Measurements from ENCODE around the gene PHACTR3.

Gene PHACTR3

GRCh38 chr20:59821788-59822187 lies 217.4 kb downstream of the PHACTR3 start:
- no peak for DNase-seq

DNA sequence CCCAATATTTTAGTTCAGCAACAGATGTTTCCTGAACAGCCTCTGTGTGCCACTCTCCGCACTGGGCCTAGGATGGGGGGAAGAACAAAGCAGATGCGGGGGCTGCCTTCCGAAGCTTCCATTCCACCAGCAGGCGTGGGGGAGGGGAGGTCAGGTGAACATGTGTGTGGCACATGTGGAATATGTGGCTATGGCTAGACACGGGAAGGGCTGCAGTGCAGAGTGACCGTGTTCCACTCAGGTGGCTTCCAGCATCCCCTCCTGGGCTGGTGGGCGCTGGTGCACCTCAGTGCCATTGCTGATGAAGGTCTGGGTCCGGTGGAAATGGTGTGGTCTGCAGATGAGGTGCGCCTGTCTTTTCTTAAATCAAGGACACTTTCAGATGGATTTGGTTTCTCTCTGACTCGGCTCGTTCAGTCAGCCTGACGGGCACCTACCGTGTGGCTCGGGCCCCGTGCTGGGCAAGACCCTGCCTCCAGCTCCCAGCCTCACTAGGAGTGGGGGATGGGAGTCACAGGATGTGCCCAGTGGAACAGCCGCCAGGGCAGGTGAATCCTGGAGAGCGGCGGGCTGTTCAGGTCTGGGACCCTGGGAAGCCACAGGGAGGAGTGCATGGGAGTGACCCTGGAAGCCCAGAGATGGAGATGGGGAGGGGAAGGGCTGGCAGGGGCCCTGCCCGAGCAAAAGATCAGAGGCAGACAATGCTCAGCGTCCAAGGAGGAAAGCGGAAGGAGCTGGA lies 218.1 kb downstream of the PHACTR3 start:
- DNase-seq = peak; percentile 1

- DNase-seq = peak; percentile 9
These were observed 218.7 kb downstream of the PHACTR3 start for GRCh38 chr20:59823030-59823423.

DNA sequence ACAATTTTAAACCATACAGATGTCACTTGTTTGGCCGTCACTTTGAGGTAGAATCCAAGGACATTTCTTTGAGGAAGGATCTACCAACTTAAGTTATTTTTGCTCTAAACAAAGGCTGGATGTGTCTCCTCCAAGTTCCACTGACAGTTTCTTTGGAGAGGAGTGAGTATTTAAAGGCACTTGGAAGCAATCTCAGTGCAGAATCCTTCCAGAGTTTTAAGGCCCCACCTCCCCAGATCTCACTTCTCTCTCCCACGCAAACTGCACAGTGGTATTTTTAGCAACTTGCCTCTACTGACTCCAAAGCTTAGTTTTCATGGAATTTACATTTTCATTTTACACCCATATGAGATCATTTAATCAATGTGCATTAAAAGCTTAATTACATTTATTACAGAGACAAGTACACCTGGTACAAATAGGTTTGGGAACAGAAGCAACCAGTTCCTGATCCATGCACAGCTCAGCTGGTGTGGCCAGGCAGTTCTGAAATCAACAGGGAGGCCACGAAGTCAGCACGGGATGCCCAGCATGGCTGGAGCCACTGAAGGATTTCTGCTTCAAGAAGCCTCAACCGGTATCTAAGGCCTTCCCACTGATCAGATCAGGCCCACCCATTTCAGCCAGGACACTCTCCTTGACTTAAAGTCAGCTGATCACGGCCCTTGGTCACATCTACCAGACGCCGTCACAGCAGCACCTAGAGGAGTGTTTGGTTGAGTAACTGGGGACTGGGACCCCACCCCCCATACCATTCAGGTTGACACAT lies 219.3 kb downstream of the PHACTR3 start:
- DNase-seq = peak; percentile 10

DNA sequence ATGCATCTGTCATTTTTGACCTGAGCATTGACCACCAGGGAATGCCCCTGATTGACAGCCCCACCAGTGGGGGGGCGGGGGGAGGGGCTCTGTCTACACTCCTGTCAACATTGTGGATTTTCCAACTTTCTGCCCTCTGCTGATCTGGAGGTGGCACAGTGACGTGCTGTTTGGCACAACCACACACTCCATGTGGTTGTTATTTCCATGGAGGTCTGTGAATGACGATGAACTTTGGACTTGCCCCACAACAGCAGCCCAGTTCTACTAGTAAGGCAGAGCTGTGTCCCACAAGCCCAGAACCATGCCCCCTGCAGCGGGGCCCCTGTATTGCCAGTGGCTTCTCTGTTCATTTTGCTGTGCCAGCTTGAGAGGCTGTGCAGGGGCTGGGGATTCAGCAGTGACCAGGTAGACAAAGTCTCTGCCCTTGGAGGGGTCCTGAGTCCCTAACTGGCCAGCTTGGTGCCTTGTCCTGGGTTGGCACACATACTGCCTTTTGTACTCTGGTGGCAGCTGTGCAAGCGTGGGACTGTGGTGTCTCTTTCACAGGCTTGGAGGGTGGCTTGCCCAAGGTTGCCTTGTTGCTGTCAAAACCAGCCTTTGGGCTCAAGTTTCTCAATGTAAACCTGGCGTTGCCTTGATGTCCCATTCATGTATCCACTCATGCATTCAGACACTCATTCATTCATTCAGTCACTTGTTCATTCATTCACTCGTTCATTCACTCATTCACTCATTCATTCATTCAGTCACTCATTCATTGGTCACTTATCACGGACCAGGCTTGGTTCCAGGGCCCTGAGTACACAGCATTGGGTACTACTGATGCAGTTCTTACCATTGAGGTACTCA lies 220.6 kb downstream of the PHACTR3 start:
- DNase-seq = peak; percentile 10

GRCh38 chr20:59825563-59825920 lies 221.2 kb downstream of the PHACTR3 start:
- peak; percentile 1 for DNase-seq

- DNase-seq = no peak
These were observed 221.8 kb downstream of the PHACTR3 start for GRCh38 chr20:59825944-59826759.

- DNase-seq = no peak
These were observed 223.1 kb downstream of the PHACTR3 start for GRCh38 chr20:59827138-59828056.

GRCh38 chr20:59828125-59829053 lies 224.0 kb downstream of the PHACTR3 start:
- no peak for DNase-seq

GRCh38 chr20:59829054-59829785 lies 224.9 kb downstream of the PHACTR3 start:
- DNase-seq = no peak

- DNase-seq = peak; percentile 13
These were observed 225.7 kb downstream of the PHACTR3 start for GRCh38 chr20:59829786-59830664.

GRCh38 chr20:59830665-59831023 lies 226.3 kb downstream of the PHACTR3 start:
- no peak for DNase-seq

- no peak for DNase-seq
These were observed 226.9 kb downstream of the PHACTR3 start for GRCh38 chr20:59831024-59831915.

DNA sequence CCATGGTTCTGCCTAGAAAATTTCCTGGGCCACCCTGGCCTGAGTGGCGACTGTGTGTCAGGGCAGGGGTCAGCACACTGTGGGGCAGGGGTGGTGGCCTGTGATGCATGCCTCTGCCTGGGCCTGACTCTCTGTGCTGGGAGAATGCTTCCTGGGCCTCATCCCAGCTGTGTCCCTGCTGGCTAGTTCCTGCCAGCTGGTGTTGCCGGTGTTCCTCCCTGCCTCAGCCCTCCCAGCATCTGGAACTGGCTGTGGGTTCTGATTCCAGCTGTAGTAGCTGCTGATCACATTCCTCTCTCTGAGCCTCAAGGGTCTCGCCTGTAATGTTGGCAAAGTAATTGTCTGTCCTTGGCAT lies 227.6 kb downstream of the PHACTR3 start:
- no peak for DNase-seq

DNA sequence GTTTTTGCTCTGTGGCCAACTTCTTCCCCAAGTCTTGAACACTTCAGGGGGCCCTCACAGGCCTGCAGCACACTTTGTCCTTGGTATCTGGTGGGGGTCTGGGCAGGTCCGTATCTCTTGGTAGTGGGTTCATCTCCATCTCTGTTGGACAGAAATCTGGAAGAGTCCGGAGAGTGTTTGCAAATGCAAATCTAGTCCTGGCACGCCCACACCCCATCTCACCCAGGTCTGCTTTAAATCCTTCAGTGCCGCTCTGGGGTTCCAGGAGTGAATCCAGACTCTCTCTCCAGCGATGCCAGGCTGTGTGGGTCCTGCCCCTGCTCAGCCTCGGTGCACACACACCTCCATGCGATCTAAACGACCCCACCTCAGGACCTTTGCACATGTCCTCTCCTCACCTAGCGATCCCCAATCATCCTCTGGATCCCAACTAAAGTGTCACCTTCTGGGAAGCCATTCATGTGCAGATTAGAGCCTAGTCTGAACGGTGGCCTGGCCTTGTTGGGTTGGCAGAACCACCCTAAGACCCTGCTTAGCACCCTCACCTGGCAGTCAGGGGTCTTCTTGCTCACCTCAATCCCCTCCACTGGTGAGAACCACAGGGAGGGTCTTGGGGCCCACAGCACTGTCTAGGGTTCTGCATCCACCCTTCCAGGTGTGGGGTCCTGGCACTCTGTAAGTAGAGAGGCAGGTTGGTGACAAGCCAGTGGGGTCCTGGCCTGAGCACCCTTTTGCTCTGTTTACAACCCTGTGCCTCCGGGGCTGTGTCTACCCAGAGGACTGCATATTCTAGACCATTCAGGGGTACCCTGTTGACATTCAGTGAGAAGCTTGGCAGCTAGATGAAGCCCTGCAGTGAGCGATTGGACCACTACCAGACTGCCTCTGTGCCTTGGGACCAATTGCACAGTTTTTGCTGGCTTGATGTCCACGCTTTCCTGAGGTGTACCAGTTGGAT lies 228.3 kb downstream of the PHACTR3 start:
- DNase-seq = no peak

- no peak for DNase-seq
These were observed 230.7 kb downstream of the PHACTR3 start for GRCh38 chr20:59835057-59835447.
